Mammary epithelial cell (primary cell): ENCODE results near the gene CDRT4.

Experiments
- EZH2 ChIP-seq: IDR thresholded peaks from 2 replicates; pipeline ENCODE4 v1.6.1; 2012; ENCODE audit warnings: low read length, inconsistent platforms, borderline replicate concordance
- TF ChIP-seq, protein P1 (sequence below), 2 donors: IDR thresholded peaks in 1 of 2; conservative IDR thresholded peaks in 1 of 2; 2 replicates each; pipeline ENCODE4 v1.5.1; 2011 to 2012; ENCODE audit warnings: inconsistent platforms in 2 of 2, low read length in 2 of 2, mild to moderate bottlenecking in 2 of 2, control low read depth in 1 of 2, low read depth in 1 of 2; ENCODE audit not compliant: insufficient read depth in 1 of 2; ENCODE audit errors: extremely low read depth in 1 of 2

- TF ChIP-seq EZH2 = no peak
- TF ChIP-seq, protein P1, sequence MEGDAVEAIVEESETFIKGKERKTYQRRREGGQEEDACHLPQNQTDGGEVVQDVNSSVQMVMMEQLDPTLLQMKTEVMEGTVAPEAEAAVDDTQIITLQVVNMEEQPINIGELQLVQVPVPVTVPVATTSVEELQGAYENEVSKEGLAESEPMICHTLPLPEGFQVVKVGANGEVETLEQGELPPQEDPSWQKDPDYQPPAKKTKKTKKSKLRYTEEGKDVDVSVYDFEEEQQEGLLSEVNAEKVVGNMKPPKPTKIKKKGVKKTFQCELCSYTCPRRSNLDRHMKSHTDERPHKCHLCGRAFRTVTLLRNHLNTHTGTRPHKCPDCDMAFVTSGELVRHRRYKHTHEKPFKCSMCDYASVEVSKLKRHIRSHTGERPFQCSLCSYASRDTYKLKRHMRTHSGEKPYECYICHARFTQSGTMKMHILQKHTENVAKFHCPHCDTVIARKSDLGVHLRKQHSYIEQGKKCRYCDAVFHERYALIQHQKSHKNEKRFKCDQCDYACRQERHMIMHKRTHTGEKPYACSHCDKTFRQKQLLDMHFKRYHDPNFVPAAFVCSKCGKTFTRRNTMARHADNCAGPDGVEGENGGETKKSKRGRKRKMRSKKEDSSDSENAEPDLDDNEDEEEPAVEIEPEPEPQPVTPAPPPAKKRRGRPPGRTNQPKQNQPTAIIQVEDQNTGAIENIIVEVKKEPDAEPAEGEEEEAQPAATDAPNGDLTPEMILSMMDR (conservative IDR thresholded peaks at IDR 0.05 in 1 of 2, IDR thresholded peaks at IDR 0.05 in 1 of 2; ENCODE audit: extremely low read depth in 1 of 2, insufficient read depth in 1 of 2, low read depth in 1 of 2, low read length in 2 of 2) = no peak
Measured at GRCh38 chr17:15432807-15433611, 34.4 kb downstream of the CDRT4 start.
